ENCODE data around the gene SUSD1. TPM values are rescaled to one million over a fixed set of nuclear protein-coding genes. Genes with fewer than 3 reads are reported as not detected.

The SUSD1 gene
- total RNA-seq, 3 donors from 2014 or later, result 18.8 to 43.8 (median 19.5) TPM

- H3K4me1 ChIP-seq (ENCODE audit: low read depth), result no peaks in the 10 kb centered on the region
- no peaks in the 10 kb centered on the region for H3K36me3 ChIP-seq (ENCODE audit: low read depth)
- ATAC-seq, result peak; percentile 46
- no peaks in the 10 kb centered on the region for H3K9me3 ChIP-seq
- intact Hi-C loops (cut with DNase I, micrococcal nuclease), result no loop called here
- H3K4me3 ChIP-seq, result no peak overlapping the region
- no peak for DNase-seq
- TF ChIP-seq CTCF (IDR thresholded peaks at IDR 0.05), result no peak
These were observed 13.8 kb upstream of the SUSD1 start for GRCh38 chr9:112188884-112189283.

- Histone ChIP-seq H3K4me1 (ENCODE audit: low read depth) (no peaks in the 10 kb centered on the region), H3K36me3 (ENCODE audit: low read depth) (no peaks in the 10 kb centered on the region), H3K4me3 (no peak overlapping the region), H3K9me3 (no peaks in the 10 kb centered on the region)
- DNase-seq, result no peak
- TF ChIP-seq CTCF (IDR thresholded peaks at IDR 0.05), result no peak
- no peak for ATAC-seq
- intact Hi-C loops (cut with DNase I, micrococcal nuclease), result no loop called here
These were observed 12.3 kb upstream of the SUSD1 start for GRCh38 chr9:112187404-112187803.

- TF ChIP-seq CTCF (IDR thresholded peaks at IDR 0.05), result no peak
- no peaks in the 10 kb centered on the region for H3K4me1 ChIP-seq (ENCODE audit: low read depth)
These were observed 11.6 kb upstream of the SUSD1 start for GRCh38 chr9:112186695-112187094.

GRCh38 chr9:112184946-112185345, 9.8 kb upstream of the SUSD1 start:
- ATAC-seq (no peak), DNase-seq (no peak)
- Histone ChIP-seq H3K9me3 (no peaks in the 10 kb centered on the region), H3K4me1 (ENCODE audit: low read depth) (no peaks in the 10 kb centered on the region), H3K4me3 (no peak overlapping the region), H3K36me3 (ENCODE audit: low read depth) (no peaks in the 10 kb centered on the region)
- TF ChIP-seq CTCF (IDR thresholded peaks at IDR 0.05), result no peak
- intact Hi-C loops (cut with DNase I, micrococcal nuclease), result no loop called here

More at GRCh38 chr9:112186695-112187094, 11.6 kb upstream of the SUSD1 start:
- intact Hi-C loops (cut with DNase I, micrococcal nuclease), result no loop called here
- H3K9me3 ChIP-seq, result no peaks in the 10 kb centered on the region
- no peaks in the 10 kb centered on the region for H3K36me3 ChIP-seq (ENCODE audit: low read depth)
- no peak overlapping the region for H3K4me3 ChIP-seq
- no peak for DNase-seq
- no peak for ATAC-seq

GRCh38 chr9:112184221-112184620, 9.1 kb upstream of the SUSD1 start:
- no peaks in the 10 kb centered on the region for H3K4me1 ChIP-seq (ENCODE audit: low read depth)
- DNase-seq (no peak), ATAC-seq (no peak)
- TF ChIP-seq CTCF (IDR thresholded peaks at IDR 0.05), result no peak
- no peaks in the 10 kb centered on the region for H3K36me3 ChIP-seq (ENCODE audit: low read depth)
- intact Hi-C loops (cut with DNase I, micrococcal nuclease), result no loop called here
- no peaks in the 10 kb centered on the region for H3K9me3 ChIP-seq
- no peak overlapping the region for H3K4me3 ChIP-seq

GRCh38 chr9:112180387-112180881, 5.3 kb upstream of the SUSD1 start:
- no peak for DNase-seq
- TF ChIP-seq CTCF (IDR thresholded peaks at IDR 0.05), result no peak
- peaks cover 5% of the 10 kb centered on the region for H3K4me1 ChIP-seq (ENCODE audit: low read depth)
- intact Hi-C loops (cut with DNase I, micrococcal nuclease), result no loop called here
- no peak overlapping the region for H3K4me3 ChIP-seq
- no peaks in the 10 kb centered on the region for H3K36me3 ChIP-seq (ENCODE audit: low read depth)
- no peaks in the 10 kb centered on the region for H3K9me3 ChIP-seq
- ATAC-seq, result peak; percentile 3

Data from mucosa of descending colon (tissue), 3 donors.